IPS DF 6.9 (cell line): ENCODE measurements around the gene FAF1.
"Not testable (repeated sequence)": the region's sequence is repeated elsewhere in the genome, so short reads cannot be mapped to it uniquely, and the experiment has no call there.

Experiments used
- DNase-seq: peaks from one replicate; pipeline ENCODE4 v3.0.0-alpha.2; 2013; ENCODE audit warnings: low read depth, low spot score
- H3K27ac ChIP-seq: one replicate; pipeline ENCODE4 v1.5.1; 2013; ENCODE audit warnings: low read length, control low read depth
- H3K27me3 ChIP-seq: 2 replicates; pipeline ENCODE4 v1.6.1; 2013; ENCODE audit warnings: mild to moderate bottlenecking, low read length; ENCODE audit not compliant: control insufficient read depth, insufficient read depth
- H3K36me3 ChIP-seq: 2 replicates; pipeline ENCODE4 v1.6.1; 2013; ENCODE audit warnings: low read length; ENCODE audit not compliant: control insufficient read depth, insufficient read depth
- H3K4me1 ChIP-seq: 2 replicates; pipeline ENCODE4 v1.6.1; 2013; ENCODE audit warnings: low read length; ENCODE audit not compliant: control insufficient read depth, insufficient read depth
- H3K4me3 ChIP-seq: 2 replicates; pipeline ENCODE4 v1.5.1; 2013; ENCODE audit warnings: mild to moderate bottlenecking, low read length
- H3K9me3 ChIP-seq: 2 replicates; pipeline ENCODE4 v1.6.1; 2013; ENCODE audit warnings: low read length, inconsistent platforms; ENCODE audit not compliant: control insufficient read depth, insufficient read depth
- WGBS: extraction: QIAGEN DNeasy Blood & Tissue Kit; methylation state at CpG from one replicate; pipeline ENCODE4 v1.1.7; 2013; ENCODE audit warnings: mixed read lengths, missing lambda C conversion rate; ENCODE audit not compliant: insufficient read length, insufficient coverage; 5-methylcytosine and 5-hydroxymethylcytosine counted together

Gene FAF1

DNA sequence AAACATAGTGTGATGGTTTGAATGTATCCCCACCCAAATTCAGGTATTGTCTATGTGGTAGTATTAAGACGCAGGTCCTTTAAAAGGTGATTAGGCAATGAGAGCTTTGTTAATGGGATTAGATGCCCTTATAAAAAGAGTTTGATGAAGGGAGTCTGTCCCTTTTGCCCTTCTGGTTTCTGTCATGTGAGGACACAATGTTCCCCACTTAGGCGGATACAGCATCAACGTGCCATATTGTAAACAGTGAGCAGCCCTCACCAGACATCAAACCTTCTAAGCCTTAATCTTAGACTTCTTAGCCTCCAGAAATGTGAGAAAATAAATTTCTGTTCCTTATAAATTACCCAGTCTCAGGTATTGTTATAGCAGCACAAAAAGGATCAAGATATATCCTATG, 172.8 kb downstream of the FAF1 start:
- no CpG with 5 or more reads among the region's 3 CpGs for WGBS
- Histone ChIP-seq H3K4me3 (no peak overlapping the region), H3K27me3 (no peaks in the 10 kb centered on the region), H3K9me3 (no peaks in the 10 kb centered on the region), H3K4me1 (no peaks in the 10 kb centered on the region), H3K27ac (no peak overlapping the region), H3K36me3 (no peaks in the 10 kb centered on the region)
- DNase-seq: no peak

DNA sequence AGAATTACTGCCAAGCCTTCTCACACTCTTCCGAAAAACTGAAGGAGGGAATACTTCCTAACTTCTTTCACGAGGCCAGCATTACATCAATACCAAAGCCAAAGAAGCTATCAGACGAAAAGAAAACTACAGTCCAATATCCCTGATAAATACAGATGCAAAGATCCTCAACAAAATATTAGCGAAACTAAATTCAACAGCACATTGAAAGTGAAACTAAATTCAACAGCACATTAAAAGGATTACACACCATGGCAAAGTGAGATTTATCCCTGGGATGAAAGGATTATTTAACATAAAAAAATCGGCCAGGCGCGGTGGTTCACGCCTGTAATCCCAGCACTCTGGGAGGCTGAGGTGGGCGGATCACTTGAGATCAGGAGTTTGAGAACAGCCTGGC, 176.8 kb downstream of the FAF1 start:
- Histone ChIP-seq H3K36me3 (no peaks in the 10 kb centered on the region), H3K4me3 (no peak overlapping the region), H3K27me3 (no peaks in the 10 kb centered on the region), H3K27ac (no peak overlapping the region), H3K9me3 (no peaks in the 10 kb centered on the region), H3K4me1 (no peaks in the 10 kb centered on the region)
- no CpG with 5 or more reads among the region's 9 CpGs for WGBS
- DNase-seq: no peak

DNA sequence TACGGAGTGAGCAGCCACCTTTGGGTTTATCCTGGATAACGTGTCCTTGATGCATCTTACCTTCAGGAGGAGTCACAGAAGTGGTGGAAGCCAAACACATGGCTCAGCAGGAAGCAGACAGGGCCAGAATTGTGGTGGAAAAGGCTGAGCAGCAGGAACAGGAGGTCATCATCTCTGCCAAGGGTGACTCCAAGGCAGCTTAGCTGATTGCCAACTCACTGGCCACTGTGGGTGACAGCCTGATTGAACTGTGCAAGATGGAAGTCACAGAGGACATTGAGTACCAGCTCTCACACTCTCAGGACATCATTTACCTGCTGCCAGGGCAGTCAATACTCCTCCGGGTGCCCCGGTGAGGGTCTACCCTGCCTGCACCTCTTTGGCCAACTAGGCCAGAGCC, 179.3 kb downstream of the FAF1 start:
- no peaks in the 10 kb centered on the region for H3K27me3 ChIP-seq
- H3K9me3 ChIP-seq: no peaks in the 10 kb centered on the region
- H3K4me3 ChIP-seq: no peak overlapping the region
- H3K36me3 ChIP-seq: no peaks in the 10 kb centered on the region
- WGBS: no CpG with 5 or more reads among the region's 4 CpGs
- no peak for DNase-seq
- no peak overlapping the region for H3K27ac ChIP-seq
- H3K4me1 ChIP-seq: no peaks in the 10 kb centered on the region

DNA sequence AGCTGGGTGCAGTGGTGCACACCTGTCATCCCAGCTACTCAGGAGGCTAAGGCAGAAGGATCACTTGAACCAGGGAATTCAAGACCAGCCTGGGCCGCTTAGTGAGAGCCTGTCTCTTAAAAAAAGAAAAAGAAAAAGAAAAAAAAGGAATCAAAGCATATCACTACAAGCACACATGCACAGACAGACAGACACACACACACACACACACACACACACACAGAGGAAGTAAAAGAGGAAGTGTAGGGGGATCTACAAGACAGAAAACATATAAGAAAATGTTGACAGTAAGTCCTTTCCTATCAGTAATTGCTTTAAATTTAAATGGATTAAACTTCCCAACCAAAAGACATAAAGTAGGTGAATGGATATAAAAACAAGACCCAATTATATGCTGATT, 180.3 kb downstream of the FAF1 start:
- WGBS: no CpG with 5 or more reads among the region's 1 CpG
- Histone ChIP-seq H3K27me3 (no peaks in the 10 kb centered on the region), H3K4me3 (no peak overlapping the region), H3K27ac (no peak overlapping the region), H3K36me3 (no peaks in the 10 kb centered on the region), H3K9me3 (no peaks in the 10 kb centered on the region), H3K4me1 (no peaks in the 10 kb centered on the region)
- DNase-seq: no peak

DNA sequence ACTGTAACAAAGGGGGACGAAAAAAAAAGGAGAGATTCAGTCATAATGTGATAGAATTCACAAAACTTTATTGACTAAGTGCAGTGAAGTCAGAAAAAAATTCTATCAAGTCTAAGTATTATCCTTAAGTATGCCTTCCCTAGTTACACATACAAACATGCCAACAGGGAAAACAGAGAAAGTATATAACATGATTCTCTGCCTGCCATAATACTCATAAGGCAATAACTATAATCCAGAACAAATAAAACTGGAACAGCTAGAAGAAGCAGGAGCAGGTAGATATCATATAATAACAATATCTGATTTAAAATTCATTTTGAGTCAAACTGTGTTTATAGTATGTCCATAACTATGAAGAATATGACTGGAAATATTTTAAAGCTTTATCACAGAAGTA, 184.3 kb downstream of the FAF1 start:
- WGBS: no CpG with 5 or more reads among the region's 1 CpG
- no peak overlapping the region for H3K4me3 ChIP-seq
- no peak for DNase-seq
- H3K27ac ChIP-seq: no peak overlapping the region
- H3K9me3 ChIP-seq: no peaks in the 10 kb centered on the region
- H3K36me3 ChIP-seq: no peaks in the 10 kb centered on the region
- no peaks in the 10 kb centered on the region for H3K27me3 ChIP-seq
- H3K4me1 ChIP-seq: no peaks in the 10 kb centered on the region

DNA sequence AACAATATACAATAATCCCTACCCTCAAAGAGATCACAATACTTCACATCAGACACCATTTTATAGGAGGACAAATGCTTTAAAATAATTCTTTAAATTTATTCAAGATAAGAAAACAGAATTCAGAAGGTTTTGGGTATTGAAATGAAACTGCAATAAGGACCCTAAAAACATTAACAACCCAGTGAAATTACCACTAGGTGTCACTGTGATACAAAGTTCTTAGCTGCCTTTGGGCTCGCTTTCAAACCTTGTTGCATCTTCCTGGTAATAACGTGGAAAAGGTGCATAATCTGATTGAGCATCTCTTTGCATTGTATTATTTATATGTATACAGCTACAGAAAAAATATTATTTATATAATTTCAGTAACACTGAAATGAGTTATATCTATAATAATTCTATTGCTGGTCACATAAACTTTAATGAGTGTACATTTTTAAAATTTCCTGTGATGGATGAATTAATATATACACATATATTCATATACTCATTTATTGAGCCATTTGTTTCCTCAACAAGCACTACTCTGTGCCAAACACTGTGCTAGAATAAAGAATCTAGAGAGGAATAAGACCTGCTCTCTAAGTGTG, 185.2 kb downstream of the FAF1 start:
- Histone ChIP-seq H3K4me1 (no peaks in the 10 kb centered on the region), H3K27me3 (no peaks in the 10 kb centered on the region), H3K36me3 (no peaks in the 10 kb centered on the region), H3K27ac (no peak overlapping the region), H3K9me3 (no peaks in the 10 kb centered on the region), H3K4me3 (no peak overlapping the region)
- peak; percentile 29 for DNase-seq
- no CpG with 5 or more reads among the region's 2 CpGs for WGBS

DNA sequence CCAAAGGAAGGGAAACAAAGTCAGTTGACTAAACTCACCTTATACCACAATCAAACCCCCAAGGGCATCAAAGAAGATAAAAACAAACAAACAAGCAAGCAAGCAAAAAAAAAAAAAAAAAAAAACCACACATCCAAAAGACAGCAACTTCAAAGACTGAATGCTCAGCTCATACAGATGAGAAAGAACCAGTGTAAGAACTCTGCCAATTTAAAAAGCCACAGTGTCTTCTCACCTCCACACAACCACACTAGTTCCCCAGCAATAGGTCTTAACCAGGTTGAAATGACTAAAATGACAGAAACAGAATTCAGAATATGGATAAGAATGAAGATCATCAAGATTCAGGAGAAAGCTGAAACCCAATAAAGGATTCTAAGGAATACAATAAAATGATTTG, 193.4 kb downstream of the FAF1 start:
- Histone ChIP-seq H3K36me3 (no peaks in the 10 kb centered on the region), H3K9me3 (no peaks in the 10 kb centered on the region), H3K4me1 (no peaks in the 10 kb centered on the region), H3K4me3 (no peak overlapping the region), H3K27me3 (no peaks in the 10 kb centered on the region), H3K27ac (no peak overlapping the region)
- no peak for DNase-seq

DNA sequence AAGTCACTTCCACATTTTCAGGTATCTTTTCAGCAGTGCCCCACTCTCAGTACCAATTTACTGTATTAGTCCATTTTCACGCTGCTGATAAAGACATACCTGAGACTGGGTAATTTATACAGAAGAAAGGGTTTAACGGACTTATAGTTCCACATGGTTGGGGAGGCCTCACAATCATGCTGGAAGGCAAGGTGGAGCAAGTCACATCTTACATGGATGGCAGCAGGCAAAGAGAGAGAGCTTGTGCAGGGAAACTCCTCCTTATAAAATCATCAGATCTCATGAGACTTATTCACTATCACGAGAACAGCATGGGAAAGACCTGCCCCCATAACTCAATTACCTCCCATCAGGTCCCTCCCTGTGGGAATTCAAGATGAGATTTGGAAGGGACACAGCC, 203.5 kb downstream of the FAF1 start:
- H3K9me3 ChIP-seq, H3K36me3 ChIP-seq, DNase-seq, H3K4me1 ChIP-seq, H3K4me3 ChIP-seq, H3K27ac ChIP-seq, H3K27me3 ChIP-seq: not testable (repeated sequence)
- WGBS: no CpG with 5 or more reads among the region's 3 CpGs

DNA sequence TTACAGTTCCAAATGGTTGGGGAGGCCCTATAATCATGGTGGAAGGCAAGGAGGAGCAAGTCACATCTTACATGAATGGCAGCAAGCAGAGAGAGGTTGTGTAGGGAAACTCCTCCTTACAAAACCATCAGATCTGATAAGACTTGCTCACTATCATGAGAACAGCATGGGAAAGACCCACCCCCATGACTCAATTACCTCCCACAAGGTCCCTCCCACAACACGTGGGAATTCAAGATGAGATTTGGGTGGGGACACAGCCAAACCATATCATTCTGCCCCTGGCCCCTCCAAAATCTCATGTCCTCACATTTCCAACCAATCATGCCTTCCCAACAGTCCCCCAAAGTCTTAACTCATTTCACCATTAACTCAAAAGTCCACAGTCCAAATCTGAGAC, 205.3 kb downstream of the FAF1 start:
- not testable (repeated sequence) for DNase-seq, H3K4me3 ChIP-seq, H3K27ac ChIP-seq, H3K9me3 ChIP-seq, H3K36me3 ChIP-seq, H3K27me3 ChIP-seq, H3K4me1 ChIP-seq
- WGBS: no CpG with 5 or more reads among the region's 1 CpG

DNA sequence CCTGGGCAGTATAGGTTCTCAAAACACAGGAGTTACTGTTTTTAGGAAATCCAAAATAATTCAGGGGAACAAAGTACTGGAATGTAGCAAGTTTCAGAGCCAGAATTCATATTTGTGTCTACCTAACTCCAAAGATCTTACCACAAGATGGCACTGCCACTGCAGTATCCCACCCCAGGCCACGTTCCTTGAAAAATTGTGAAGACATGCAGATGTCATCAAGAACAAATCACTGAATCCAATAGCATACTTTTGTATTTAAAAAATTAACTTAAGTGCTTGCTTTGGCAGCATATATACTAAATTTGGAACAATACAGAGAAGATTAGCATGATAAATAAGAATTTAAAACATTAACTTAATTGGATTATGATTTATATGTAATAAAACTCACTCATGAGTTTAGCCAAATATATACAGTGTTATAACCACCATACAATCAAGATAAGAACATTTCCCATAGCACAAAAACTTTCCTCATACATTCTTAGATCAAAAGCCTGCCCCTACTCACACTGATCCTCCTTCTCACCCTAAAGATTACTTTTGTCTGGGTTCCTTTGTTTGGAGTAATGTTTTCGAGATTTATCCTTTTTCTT, 209.9 kb downstream of the FAF1 start:
- no peak for DNase-seq
- Histone ChIP-seq H3K9me3 (no peaks in the 10 kb centered on the region), H3K4me1 (no peaks in the 10 kb centered on the region), H3K27me3 (no peaks in the 10 kb centered on the region), H3K27ac (no peak overlapping the region), H3K4me3 (no peak overlapping the region), H3K36me3 (no peaks in the 10 kb centered on the region)
- no CpG with 5 or more reads among the region's 2 CpGs for WGBS

DNA sequence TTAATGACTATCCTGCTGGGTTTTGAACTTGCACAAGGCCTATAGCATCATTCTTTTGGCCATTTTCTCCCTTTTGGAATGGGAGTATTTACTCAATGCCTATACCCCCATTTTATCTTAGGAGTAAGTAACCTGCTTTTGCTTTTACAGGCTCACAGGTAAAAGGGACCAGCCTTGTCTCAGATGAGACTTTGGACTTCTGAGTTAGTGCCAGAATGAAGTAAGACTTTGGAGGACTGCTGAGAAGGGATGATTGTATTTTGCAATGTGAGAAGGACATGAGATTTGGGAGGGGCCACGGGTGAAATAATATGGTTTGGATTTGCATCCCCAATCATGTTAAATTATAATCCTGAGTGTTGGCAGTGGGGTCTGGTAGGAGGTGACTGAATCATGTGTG, 212.7 kb downstream of the FAF1 start:
- no peak overlapping the region for H3K4me3 ChIP-seq
- WGBS: no CpG with 5 or more reads among the region's 1 CpG

More for the DNA sequence above, 212.7 kb downstream of the FAF1 start:
- Histone ChIP-seq H3K36me3 (no peaks in the 10 kb centered on the region), H3K9me3 (no peaks in the 10 kb centered on the region), H3K27me3 (no peaks in the 10 kb centered on the region), H3K27ac (no peak overlapping the region), H3K4me1 (no peaks in the 10 kb centered on the region)
- DNase-seq: no peak
